ENCODE data around the gene TCEA2. TPM values are rescaled to one million over a fixed set of nuclear protein-coding genes. Genes with fewer than 3 reads are reported as not detected.

The TCEA2 gene
- total and polyA plus RNA-seq, 2 experiments from 2014 or later = 96.0 to 169 TPM

- TF ChIP-seq, protein P1, sequence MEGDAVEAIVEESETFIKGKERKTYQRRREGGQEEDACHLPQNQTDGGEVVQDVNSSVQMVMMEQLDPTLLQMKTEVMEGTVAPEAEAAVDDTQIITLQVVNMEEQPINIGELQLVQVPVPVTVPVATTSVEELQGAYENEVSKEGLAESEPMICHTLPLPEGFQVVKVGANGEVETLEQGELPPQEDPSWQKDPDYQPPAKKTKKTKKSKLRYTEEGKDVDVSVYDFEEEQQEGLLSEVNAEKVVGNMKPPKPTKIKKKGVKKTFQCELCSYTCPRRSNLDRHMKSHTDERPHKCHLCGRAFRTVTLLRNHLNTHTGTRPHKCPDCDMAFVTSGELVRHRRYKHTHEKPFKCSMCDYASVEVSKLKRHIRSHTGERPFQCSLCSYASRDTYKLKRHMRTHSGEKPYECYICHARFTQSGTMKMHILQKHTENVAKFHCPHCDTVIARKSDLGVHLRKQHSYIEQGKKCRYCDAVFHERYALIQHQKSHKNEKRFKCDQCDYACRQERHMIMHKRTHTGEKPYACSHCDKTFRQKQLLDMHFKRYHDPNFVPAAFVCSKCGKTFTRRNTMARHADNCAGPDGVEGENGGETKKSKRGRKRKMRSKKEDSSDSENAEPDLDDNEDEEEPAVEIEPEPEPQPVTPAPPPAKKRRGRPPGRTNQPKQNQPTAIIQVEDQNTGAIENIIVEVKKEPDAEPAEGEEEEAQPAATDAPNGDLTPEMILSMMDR (IDR thresholded peaks at IDR 0.05; ENCODE audit: low read depth, low read length) = no peak
- Histone ChIP-seq H3K27ac (no peak overlapping the region), H3K4me1 (ENCODE audit: low read depth) (no peaks in the 10 kb centered on the region), H3K4me3 (no peak overlapping the region), H3K36me3 (no peaks in the 10 kb centered on the region), H3K9me3 (ENCODE audit: low read depth) (no peaks in the 10 kb centered on the region), H3K27me3 (peaks cover 26% of the 10 kb centered on the region)
- DNase-seq (ENCODE audit: low read depth in 1 of 2, low spot score in 1 of 2) = no peak
Measured at GRCh38 chr20:64103871-64104666, 41.1 kb downstream of the TCEA2 start.

- no peak overlapping the region for H3K4me3 ChIP-seq
- H3K9me3 ChIP-seq (ENCODE audit: low read depth) = no peaks in the 10 kb centered on the region
- H3K27me3 ChIP-seq = peaks cover 26% of the 10 kb centered on the region
- TF ChIP-seq, protein P1 (IDR thresholded peaks at IDR 0.05; ENCODE audit: low read depth, low read length) = no peak
- no peak for DNase-seq (ENCODE audit: low read depth in 1 of 2, low spot score in 1 of 2)
- no peaks in the 10 kb centered on the region for H3K4me1 ChIP-seq (ENCODE audit: low read depth)
- no peak overlapping the region for H3K27ac ChIP-seq
- H3K36me3 ChIP-seq = no peaks in the 10 kb centered on the region
Measured at GRCh38 chr20:64104667-64105451, 41.9 kb downstream of the TCEA2 start.

DNA sequence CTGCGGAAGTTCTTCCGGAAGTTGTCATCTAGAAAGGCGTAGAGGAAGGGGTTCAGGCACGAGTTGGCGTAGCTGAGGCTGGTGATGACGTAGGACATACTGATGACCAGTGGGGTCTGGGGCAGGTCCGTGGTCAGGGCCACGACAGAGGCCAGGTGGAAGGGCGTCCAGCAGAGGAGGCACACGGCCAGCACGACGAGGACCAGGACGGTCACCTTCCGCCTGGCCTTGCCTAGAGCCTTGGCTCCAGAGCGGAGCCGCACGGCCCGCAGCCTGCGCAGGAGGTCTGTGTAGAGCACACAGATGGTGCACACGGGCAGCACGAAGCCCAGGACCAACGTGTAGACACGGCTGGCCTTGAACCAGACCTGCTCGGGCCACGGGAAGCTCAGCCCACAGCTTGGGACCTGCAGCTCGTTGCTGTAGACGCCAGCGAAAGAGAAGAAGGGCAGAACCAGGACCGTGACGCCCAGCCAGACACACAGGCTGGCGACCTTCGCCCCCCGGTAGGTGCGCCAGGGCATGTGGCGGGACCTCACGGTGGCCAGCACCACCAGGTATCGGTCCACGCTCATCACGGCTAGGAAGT, 42.9 kb downstream of the TCEA2 start:
- no peak for DNase-seq (ENCODE audit: low read depth in 1 of 2, low spot score in 1 of 2)
- H3K27me3 ChIP-seq = peaks cover 19% of the 10 kb centered on the region
- H3K36me3 ChIP-seq = no peaks in the 10 kb centered on the region
- no peaks in the 10 kb centered on the region for H3K9me3 ChIP-seq (ENCODE audit: low read depth)
- no peak overlapping the region for H3K4me3 ChIP-seq
- TF ChIP-seq, protein P1 (IDR thresholded peaks at IDR 0.05; ENCODE audit: low read depth, low read length) = no peak
- no peak overlapping the region for H3K27ac ChIP-seq
- H3K4me1 ChIP-seq (ENCODE audit: low read depth) = no peaks in the 10 kb centered on the region

DNA sequence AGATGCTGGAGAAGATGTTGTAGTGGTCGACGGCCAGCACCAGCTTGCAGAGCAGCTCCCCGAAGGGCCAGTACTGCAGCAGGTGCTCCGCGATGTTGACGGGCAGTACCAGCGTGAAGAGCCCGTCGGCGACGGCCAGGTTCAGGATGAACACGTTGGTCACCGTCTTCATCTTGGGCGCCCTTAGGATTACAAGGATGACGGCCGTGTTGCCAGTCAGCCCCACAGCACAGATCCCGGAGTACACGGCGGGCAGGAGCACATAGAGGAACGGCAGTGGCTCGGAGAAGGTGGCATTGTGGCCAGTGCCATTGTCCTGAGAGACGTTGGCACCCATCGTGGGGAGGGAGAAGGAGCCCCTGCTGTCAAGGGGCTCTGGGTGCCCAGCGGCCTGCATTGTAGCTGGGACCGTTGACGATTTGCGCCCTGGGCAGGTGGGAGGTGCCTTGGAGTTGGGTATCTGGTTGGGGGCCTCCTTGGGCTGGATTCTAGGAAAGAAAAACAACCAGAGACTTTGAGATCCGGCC, 43.5 kb downstream of the TCEA2 start:
- Histone ChIP-seq H3K9me3 (ENCODE audit: low read depth) (no peaks in the 10 kb centered on the region), H3K27ac (no peak overlapping the region), H3K4me1 (ENCODE audit: low read depth) (peaks cover under 1% of the 10 kb centered on the region), H3K27me3 (peaks cover 14% of the 10 kb centered on the region), H3K36me3 (no peaks in the 10 kb centered on the region), H3K4me3 (no peak overlapping the region)
- TF ChIP-seq, protein P1 (IDR thresholded peaks at IDR 0.05; ENCODE audit: low read depth, low read length) = no peak
- no peak for DNase-seq (ENCODE audit: low read depth in 1 of 2, low spot score in 1 of 2)

DNA sequence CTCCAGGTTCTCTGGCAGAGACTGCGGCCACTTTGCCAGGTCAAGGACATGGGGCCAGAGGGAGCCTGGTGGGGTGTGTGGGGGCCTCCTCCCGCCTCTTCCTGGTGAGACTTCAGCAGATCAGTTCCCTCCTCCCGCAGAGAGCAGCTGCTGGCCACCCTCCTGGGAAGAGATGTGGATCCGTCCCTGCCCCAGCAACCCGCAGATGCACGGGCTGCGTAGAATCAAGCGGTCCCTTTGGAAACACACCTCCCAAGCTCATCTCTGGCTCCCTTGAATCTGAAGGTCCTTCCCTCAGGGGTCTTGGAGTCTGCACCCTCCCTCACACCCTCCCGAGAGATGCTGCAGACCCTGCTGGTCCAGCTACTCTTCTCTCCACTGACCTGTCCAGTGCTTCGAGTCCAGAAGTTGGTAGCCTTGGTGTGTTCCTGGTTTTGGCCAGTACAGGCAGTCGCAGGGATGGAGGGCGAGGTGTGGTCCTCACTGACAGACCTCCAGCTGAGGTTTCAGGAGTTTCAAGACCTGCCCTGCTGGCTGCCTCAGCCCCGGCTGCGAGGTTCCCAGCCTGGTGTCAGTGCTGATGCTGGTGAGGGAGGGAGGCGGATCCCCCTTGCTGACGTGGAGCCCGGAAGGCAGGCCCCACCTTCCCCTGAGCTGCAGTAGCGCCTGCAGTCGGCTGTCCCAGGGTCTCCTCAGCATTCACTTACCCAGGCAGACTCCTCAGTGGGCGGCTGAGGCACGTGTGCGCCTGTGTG, 44.2 kb downstream of the TCEA2 start, which contains the start of gene NPBWR2:
Gene NPBWR2 (minus strand): TSS at position 585 of the 755 bp plus-strand sequence. CDS start 734 bp downstream, outside the sequence.
- Histone ChIP-seq H3K4me1 (ENCODE audit: low read depth) (peaks cover 3% of the 10 kb centered on the region), H3K36me3 (no peaks in the 10 kb centered on the region), H3K9me3 (ENCODE audit: low read depth) (no peaks in the 10 kb centered on the region), H3K27me3 (peaks cover 12% of the 10 kb centered on the region), H3K27ac (no peak within 1 kb of the TSS), H3K4me3 (no peak within 1 kb of the TSS)
- TF ChIP-seq, protein P1 (IDR thresholded peaks at IDR 0.05; ENCODE audit: low read depth, low read length) = no peak
- DNase-seq (ENCODE audit: low read depth in 1 of 2, low spot score in 1 of 2) = no peak

All from cardiac muscle cell (in vitro differentiated cells and primary cell).